Ectodermal cell (in vitro differentiated cells): Measurements from ENCODE around the gene TREX2.

ENCODE experiments used
- H3K27ac ChIP-seq: 2 replicates; pipeline ENCODE4 v1.7.0; 2013; ENCODE audit warnings: mild to moderate bottlenecking, low read depth, low read length; ENCODE audit not compliant: insufficient read depth, poor library complexity, severe bottlenecking
- H3K27me3 ChIP-seq: 2 replicates; pipeline ENCODE4 v1.7.0; 2013; ENCODE audit warnings: mild to moderate bottlenecking, low read length; ENCODE audit not compliant: insufficient read depth, control insufficient read depth, poor library complexity, severe bottlenecking
- H3K36me3 ChIP-seq: one replicate; pipeline ENCODE4 v1.7.0; 2013; ENCODE audit warnings: low read length; ENCODE audit not compliant: control insufficient read depth, insufficient read depth
- H3K4me1 ChIP-seq: one replicate; pipeline ENCODE4 v1.7.0; 2013; ENCODE audit warnings: low read length; ENCODE audit not compliant: control insufficient read depth, insufficient read depth
- H3K4me3 ChIP-seq: 2 replicates; pipeline ENCODE4 v1.7.0; 2013; ENCODE audit warnings: low read depth, low read length, control low read depth; ENCODE audit not compliant: insufficient read depth
- H3K9me3 ChIP-seq: 2 replicates; pipeline ENCODE4 v1.7.0; 2013; ENCODE audit warnings: mild to moderate bottlenecking, low read length, moderate library complexity; ENCODE audit not compliant: control insufficient read depth
- WGBS, 2 experiments: methylation state at CpG; one replicate each; pipeline ENCODE4 v1.1.7; 2013; ENCODE audit warnings: missing lambda C conversion rate in 2 of 2; 5-methylcytosine and 5-hydroxymethylcytosine counted together

Gene TREX2

DNA sequence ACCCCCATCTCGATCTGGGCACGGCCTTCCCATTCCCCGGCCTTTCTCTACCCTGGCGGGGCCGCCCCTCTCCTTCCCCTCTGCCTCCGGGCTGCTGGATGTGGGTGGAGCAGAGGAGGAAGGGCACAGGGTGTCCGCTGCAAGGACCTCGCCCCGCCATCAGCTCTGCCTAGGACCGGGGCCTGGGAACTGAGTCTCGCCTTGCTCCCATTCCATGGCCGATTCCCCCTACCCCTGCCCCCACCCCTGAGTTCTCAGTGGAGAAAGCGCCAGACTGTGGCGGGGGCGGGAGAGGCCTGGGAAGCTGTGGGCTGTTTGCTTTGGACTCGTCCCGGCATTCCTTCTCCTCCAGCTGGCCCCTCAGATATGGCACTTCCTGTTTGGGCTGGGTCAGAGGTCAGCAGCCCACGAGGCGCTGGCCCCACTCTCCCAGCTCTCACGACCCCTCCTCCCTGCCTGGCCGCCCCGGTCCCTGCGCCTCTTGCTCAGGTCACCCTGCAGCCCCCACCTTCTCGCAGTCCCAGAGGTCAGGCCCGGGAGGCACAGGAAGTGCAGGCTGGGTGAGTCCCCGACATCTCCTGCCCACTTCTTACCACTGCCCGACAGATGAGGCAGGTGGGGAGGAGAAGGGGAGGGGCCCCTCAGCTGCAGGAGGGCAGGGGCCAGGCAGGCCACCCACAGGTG lies 42.5 kb upstream of the TREX2 start:
- H3K27me3 ChIP-seq = no peaks in the 10 kb centered on the region
- H3K36me3 ChIP-seq = no peaks in the 10 kb centered on the region
- no peaks in the 10 kb centered on the region for H3K9me3 ChIP-seq
- no peaks in the 10 kb centered on the region for H3K4me1 ChIP-seq
- WGBS, 2 experiments = 74 to 77% methylated on average over 19 to 27 of the region's 27 CpGs
- H3K27ac ChIP-seq = no peak overlapping the region
- no peak overlapping the region for H3K4me3 ChIP-seq

DNA sequence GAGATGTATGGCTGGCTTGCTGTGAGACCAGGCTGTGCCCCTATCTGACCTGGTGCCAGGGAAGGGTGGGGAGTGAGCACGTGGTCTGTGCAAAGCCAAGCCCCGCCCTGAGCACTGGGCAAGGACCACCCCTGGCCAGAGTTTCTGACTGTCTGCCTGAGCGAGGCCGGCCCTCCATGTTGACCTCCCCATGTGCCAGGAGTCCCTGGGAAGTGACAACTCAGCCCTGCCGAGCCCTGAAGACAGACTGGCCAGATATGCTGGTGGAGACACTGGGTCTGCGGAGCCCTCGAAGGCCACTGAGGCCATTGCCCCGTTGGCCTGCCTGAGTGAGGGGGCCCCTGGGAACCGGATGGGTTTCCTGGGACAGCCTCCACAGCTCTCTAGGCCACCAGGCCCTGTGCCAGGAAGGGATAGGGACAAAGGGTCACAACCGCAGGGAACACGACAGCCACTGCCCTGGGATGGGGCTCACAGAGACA lies 41.8 kb upstream of the TREX2 start:
- Histone ChIP-seq H3K27ac (no peak overlapping the region), H3K4me1 (no peaks in the 10 kb centered on the region), H3K27me3 (no peaks in the 10 kb centered on the region), H3K4me3 (no peak overlapping the region), H3K36me3 (no peaks in the 10 kb centered on the region), H3K9me3 (no peaks in the 10 kb centered on the region)
- WGBS, 2 experiments = 92 to 94% methylated on average over 11 of the region's 11 CpGs

GRCh38 chrX:153486171-153486570 lies 40.3 kb upstream of the TREX2 start:
- 90 to 97% methylated on average over 10 of the region's 10 CpGs for WGBS, 2 experiments

GRCh38 chrX:153485396-153486080 lies 39.7 kb upstream of the TREX2 start:
- whole genome bisulfite sequencing, 2 experiments = 90% methylated on average over 29 to 30 of the region's 30 CpGs
- no peaks in the 10 kb centered on the region for H3K36me3 ChIP-seq
- no peaks in the 10 kb centered on the region for H3K4me1 ChIP-seq
- no peak overlapping the region for H3K27ac ChIP-seq
- no peaks in the 10 kb centered on the region for H3K9me3 ChIP-seq
- no peak overlapping the region for H3K4me3 ChIP-seq
- H3K27me3 ChIP-seq = no peaks in the 10 kb centered on the region

More at GRCh38 chrX:153486171-153486570, 40.3 kb upstream of the TREX2 start:
- Histone ChIP-seq H3K9me3 (no peaks in the 10 kb centered on the region), H3K36me3 (no peaks in the 10 kb centered on the region), H3K27ac (no peak overlapping the region), H3K4me3 (no peak overlapping the region), H3K4me1 (no peaks in the 10 kb centered on the region), H3K27me3 (no peaks in the 10 kb centered on the region)

DNA sequence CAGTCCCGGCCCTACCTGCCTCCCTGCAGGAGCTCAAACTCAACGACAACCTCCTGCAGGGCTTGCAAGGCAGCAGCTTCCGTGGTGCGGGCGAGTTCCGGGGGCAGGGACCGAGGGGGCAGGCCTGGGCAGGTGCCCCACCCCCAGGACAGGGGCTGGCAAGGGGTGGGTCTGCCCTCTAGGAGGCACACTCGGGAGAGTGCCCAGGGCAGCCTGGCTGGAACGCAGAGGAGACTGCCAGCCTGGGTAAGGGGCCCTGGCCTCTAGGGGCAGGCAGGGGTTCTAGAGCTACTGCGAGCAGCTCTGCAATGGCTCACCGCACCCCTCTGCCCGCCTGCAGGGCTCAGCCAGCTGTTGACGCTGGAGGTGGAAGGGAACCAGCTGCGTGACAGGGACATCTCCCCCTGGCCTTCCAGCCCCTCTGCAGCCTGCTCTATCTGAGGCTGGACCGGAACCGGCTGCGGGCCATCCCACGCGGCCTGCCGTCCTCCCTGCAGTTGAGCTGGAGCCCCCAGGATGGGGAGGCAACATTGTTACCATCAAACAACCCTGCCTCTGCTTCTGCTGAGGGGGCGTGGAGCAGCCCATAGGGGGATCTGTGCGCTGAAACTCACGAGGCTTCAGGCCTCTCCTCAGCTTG lies 36.6 kb upstream of the TREX2 start:
- no peaks in the 10 kb centered on the region for H3K9me3 ChIP-seq
- WGBS, 2 experiments = 77 to 80% methylated on average over 23 of the region's 23 CpGs
- H3K4me3 ChIP-seq = no peak overlapping the region
- H3K36me3 ChIP-seq = no peaks in the 10 kb centered on the region
- no peaks in the 10 kb centered on the region for H3K27me3 ChIP-seq
- H3K4me1 ChIP-seq = no peaks in the 10 kb centered on the region
- H3K27ac ChIP-seq = no peak overlapping the region

GRCh38 chrX:153481043-153481442 lies 35.2 kb upstream of the TREX2 start:
- Histone ChIP-seq H3K36me3 (no peaks in the 10 kb centered on the region), H3K9me3 (no peaks in the 10 kb centered on the region), H3K4me3 (no peak overlapping the region), H3K27ac (no peak overlapping the region), H3K27me3 (peaks cover 2% of the 10 kb centered on the region), H3K4me1 (no peaks in the 10 kb centered on the region)
- WGBS, 2 experiments = 93 to 94% methylated on average over 12 to 13 of the region's 13 CpGs

GRCh38 chrX:153478746-153479145 lies 32.9 kb upstream of the TREX2 start:
- WGBS, 2 experiments = 87 to 93% methylated on average over 16 of the region's 16 CpGs
- Histone ChIP-seq H3K27me3 (peaks cover 15% of the 10 kb centered on the region), H3K9me3 (no peaks in the 10 kb centered on the region)

GRCh38 chrX:153477901-153478300 lies 32.0 kb upstream of the TREX2 start:
- Histone ChIP-seq H3K27ac (no peak overlapping the region), H3K27me3 (peaks cover 15% of the 10 kb centered on the region), H3K4me3 (no peak overlapping the region), H3K36me3 (no peaks in the 10 kb centered on the region), H3K4me1 (no peaks in the 10 kb centered on the region), H3K9me3 (no peaks in the 10 kb centered on the region)
- WGBS, 2 experiments = 86 to 89% methylated on average over 9 of the region's 9 CpGs

More at GRCh38 chrX:153478746-153479145, 32.9 kb upstream of the TREX2 start:
- no peaks in the 10 kb centered on the region for H3K4me1 ChIP-seq
- H3K27ac ChIP-seq = no peak overlapping the region
- H3K4me3 ChIP-seq = no peak overlapping the region
- no peaks in the 10 kb centered on the region for H3K36me3 ChIP-seq

DNA sequence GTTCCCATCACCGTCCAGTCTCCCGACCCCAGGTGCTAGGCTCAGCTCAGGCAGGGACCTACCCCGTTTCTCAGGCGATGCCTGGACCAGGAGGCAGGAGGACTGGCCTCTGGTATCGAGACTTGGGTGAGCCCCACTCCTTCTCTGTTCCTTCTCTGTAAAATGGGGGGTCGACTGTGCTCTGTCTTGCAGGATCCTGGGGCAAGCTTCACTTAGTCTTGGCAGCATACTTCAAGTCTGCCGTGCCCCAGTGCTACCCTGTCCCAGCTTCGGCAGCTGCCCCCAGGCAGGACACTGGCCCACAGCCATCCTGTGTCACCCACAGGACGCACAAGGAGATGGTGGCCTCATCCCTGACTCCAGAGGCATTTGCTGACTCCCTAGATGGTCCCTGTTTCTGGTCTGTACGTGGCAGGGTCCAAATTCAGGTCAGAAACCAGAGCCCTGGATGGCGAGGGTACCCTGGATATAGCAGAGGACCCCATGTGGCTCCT lies 31.6 kb upstream of the TREX2 start:
- Histone ChIP-seq H3K4me3 (no peak overlapping the region), H3K27ac (no peak overlapping the region), H3K36me3 (no peaks in the 10 kb centered on the region), H3K9me3 (no peaks in the 10 kb centered on the region), H3K4me1 (no peaks in the 10 kb centered on the region), H3K27me3 (peaks cover 15% of the 10 kb centered on the region)
- 74 to 81% methylated on average over 11 of the region's 11 CpGs for WGBS, 2 experiments
